Ascending aorta (tissue), 2 donors: ENCODE measurements around the gene LYRM7. TPM values are rescaled to one million over a fixed set of nuclear protein-coding genes. Genes with fewer than 3 reads are reported as not detected.

ENCODE experiments used
- DNase-seq, 2 donors: peaks; one replicate each; pipeline ENCODE4 v3.0.0-alpha.2; 2019; ENCODE audit warnings: low spot score in 2 of 2
- H3K27ac ChIP-seq, 2 donors: fragments of 200-600 bp; sonication (generic); one replicate each; pipeline ENCODE4 v1.5.1; 2016 to 2017; ENCODE audit warnings: mild to moderate bottlenecking in 1 of 2
- H3K27me3 ChIP-seq: fragments of 200-600 bp; sonication (generic); one replicate; pipeline ENCODE4 v1.5.1; 2017
- H3K36me3 ChIP-seq, 2 donors: fragments of 200-600 bp; sonication (generic); one replicate each; pipeline ENCODE4 v1.5.1; 2016
- H3K4me1 ChIP-seq, 2 donors: fragments of 200-600 bp; sonication (generic); one replicate each; pipeline ENCODE4 v1.5.1; 2016 to 2017; ENCODE audit warnings: mild to moderate bottlenecking in 1 of 2
- H3K4me3 ChIP-seq, 2 donors: fragments of 200-600 bp; sonication (generic); one replicate each; pipeline ENCODE4 v1.5.1; 2016 to 2017; ENCODE audit warnings: mild to moderate bottlenecking in 1 of 2
- H3K9me3 ChIP-seq, 2 donors: fragments of 200-600 bp; sonication (generic); one replicate each; pipeline ENCODE4 v1.5.1; 2016
- intact Hi-C: fragments of 100-400 bp; cut with DNase I; formaldehyde crosslinking; loops from one replicate; pipeline ENCODE4 v1.15.1; 2023
- total RNA-seq: library from RNA; depleted of rRNA; stranded (reverse); fragments of >200 nt; gene quantifications from one replicate; pipeline ENCODE4 v1.1.0, GENCODE V29; 2016
- TF ChIP-seq, protein P1 (sequence below), 3 experiments: fragments of 200-600 bp in 2 of 3; fragments of 450-650 bp in 1 of 3; sonication (generic) in 2 of 3; IDR thresholded peaks; one replicate each; pipeline ENCODE4 v1.5.1; 2016 to 2019; ENCODE audit warnings: antibody characterized with exemption in 3 of 3, mild to moderate bottlenecking in 1 of 3, moderate library complexity in 1 of 3

LYRM7 gene
- total RNA-seq, 1 donor from 2014 or later, result 0.32 TPM

DNA sequence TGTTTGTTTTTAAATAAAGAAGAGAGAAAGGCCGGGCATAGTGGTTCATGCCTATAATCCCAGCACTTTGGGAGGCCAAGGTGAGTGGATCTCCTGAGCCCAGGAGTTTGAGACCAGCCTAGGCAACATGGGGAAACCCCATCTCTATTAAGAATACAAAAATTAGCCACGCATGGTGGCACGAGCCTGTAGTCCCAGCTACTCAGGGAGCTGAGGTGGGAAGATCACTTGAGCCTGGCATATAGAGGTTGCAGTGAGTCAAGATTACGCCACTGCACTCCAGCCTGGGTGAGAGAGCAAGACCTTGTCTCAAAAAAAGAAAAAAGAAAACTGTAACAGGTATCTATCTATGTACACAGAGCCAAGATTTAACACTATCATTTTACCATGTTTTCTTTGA is 58.9 kb downstream of the LYRM7 start:
- TF ChIP-seq, protein P1, sequence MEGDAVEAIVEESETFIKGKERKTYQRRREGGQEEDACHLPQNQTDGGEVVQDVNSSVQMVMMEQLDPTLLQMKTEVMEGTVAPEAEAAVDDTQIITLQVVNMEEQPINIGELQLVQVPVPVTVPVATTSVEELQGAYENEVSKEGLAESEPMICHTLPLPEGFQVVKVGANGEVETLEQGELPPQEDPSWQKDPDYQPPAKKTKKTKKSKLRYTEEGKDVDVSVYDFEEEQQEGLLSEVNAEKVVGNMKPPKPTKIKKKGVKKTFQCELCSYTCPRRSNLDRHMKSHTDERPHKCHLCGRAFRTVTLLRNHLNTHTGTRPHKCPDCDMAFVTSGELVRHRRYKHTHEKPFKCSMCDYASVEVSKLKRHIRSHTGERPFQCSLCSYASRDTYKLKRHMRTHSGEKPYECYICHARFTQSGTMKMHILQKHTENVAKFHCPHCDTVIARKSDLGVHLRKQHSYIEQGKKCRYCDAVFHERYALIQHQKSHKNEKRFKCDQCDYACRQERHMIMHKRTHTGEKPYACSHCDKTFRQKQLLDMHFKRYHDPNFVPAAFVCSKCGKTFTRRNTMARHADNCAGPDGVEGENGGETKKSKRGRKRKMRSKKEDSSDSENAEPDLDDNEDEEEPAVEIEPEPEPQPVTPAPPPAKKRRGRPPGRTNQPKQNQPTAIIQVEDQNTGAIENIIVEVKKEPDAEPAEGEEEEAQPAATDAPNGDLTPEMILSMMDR (IDR thresholded peaks at IDR 0.05), result no peak
- no peak for DNase-seq
- Histone ChIP-seq H3K9me3 (no peaks in the 10 kb centered on the region), H3K27ac (no peak overlapping the region), H3K4me1 (no peaks in the 10 kb centered on the region), H3K36me3 (no peaks in the 10 kb centered on the region), H3K27me3 (no peaks in the 10 kb centered on the region), H3K4me3 (no peak overlapping the region)
- intact Hi-C loops, result no loop called here

DNA sequence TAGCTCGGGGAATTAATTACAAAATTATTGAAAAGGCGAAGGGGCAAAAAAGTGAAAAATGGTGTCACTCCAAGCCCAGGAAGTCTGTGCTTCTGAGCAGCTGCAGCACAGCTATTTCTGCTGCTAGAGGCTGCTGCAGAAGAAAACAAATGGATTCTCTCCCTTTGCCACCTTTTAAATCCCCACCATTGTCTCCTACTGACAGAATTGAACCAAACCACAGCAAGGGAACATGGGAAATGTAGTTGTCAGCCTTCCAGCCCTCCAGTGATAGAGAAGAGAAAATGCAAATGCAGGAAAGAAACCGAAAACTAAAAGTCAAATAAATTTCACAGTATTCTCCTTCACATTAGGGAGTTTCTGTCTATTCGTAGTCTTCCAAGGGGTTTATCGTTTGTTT is 59.7 kb downstream of the LYRM7 start:
- Histone ChIP-seq H3K36me3 (no peaks in the 10 kb centered on the region), H3K4me3 (no peak overlapping the region), H3K27me3 (no peaks in the 10 kb centered on the region), H3K27ac (no peak overlapping the region), H3K9me3 (no peaks in the 10 kb centered on the region), H3K4me1 (no peaks in the 10 kb centered on the region)
- no peak for DNase-seq
- TF ChIP-seq, protein P1 (IDR thresholded peaks at IDR 0.05), result no peak
- intact Hi-C loops, result no loop called here

DNA sequence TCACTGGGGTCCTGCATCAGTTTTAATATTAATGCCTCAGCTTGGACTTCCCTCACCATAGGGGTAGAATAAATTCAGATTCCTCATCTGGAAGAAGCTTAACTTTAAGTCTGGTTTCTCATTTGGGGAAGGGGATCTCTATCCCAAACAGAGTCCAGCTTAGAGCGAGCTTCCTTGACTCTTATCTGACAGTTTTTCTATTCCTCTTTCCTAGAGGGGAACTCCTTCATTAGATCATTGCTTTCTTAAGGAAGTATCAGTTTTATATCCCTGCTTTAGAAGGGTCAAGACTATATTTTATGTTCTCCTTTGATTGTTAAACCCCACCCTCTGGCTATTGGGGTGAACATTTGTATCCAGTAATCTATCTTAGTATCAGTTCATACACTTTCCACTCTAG is 68.9 kb downstream of the LYRM7 start:
- Histone ChIP-seq H3K36me3 (no peaks in the 10 kb centered on the region), H3K9me3 (no peaks in the 10 kb centered on the region), H3K4me3 (no peak overlapping the region), H3K27me3 (no peaks in the 10 kb centered on the region), H3K27ac (no peak overlapping the region), H3K4me1 (no peaks in the 10 kb centered on the region)
- DNase-seq, result no peak
- TF ChIP-seq, protein P1 (IDR thresholded peaks at IDR 0.05), result no peak
- intact Hi-C loops, result no loop called here

DNA sequence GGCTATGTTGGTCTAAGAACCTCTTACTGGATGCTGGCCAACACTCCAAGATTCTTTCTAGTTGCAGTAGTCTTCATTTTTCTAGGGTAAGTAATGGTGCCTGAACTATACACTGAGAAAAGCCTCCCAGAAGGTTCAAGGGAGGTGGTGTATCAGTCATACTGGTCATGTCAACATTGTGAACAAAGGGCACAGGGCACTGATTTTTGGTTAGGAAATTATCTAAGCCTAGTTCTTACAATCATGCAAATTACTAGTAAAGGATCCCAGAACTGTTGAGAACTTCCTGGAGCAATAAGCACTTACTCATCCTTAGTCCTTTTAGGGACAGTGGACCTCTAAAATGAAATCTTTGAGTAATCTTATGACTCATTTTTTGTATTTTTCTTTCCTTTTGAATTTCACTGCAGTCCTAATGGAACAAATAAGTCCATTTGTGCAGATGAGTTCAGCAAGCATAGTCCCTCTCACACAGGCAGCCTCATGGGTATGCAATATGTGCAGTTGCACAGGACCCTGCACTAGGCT is 72.0 kb downstream of the LYRM7 start:
- intact Hi-C loops, result no loop called here
- Histone ChIP-seq H3K27ac (no peak overlapping the region), H3K9me3 (peaks cover 0 to 17% of the 10 kb centered on the region in 2 donors), H3K27me3 (no peaks in the 10 kb centered on the region), H3K36me3 (no peaks in the 10 kb centered on the region), H3K4me3 (no peak overlapping the region), H3K4me1 (no peaks in the 10 kb centered on the region)
- TF ChIP-seq, protein P1 (IDR thresholded peaks at IDR 0.05), result no peak
- no peak for DNase-seq

DNA sequence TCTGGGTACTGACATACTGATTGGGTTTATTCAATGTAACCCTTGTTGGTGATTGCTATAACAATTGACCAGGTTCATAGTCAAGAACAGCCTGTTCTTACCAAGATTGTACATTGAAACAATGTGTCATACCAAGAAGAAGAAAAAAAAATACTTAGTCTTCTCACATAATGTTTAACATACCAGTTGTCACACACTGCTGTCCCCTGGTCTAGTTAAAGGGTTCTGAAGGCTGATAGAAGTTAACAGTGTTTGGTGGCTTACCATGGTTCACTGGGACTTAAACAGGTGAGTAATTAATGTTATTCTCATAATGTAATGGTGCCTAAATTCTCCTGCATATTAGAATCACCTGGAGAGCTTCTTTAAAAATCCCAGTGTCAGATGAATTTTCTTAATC is 74.6 kb downstream of the LYRM7 start:
- TF ChIP-seq, protein P1 (IDR thresholded peaks at IDR 0.05), result no peak
- Histone ChIP-seq H3K4me1 (no peaks in the 10 kb centered on the region), H3K27ac (no peak overlapping the region), H3K36me3 (no peaks in the 10 kb centered on the region), H3K9me3 (peaks cover 0 to 17% of the 10 kb centered on the region in 2 donors), H3K27me3 (no peaks in the 10 kb centered on the region), H3K4me3 (no peak overlapping the region)
- no peak for DNase-seq
- intact Hi-C loops, result no loop called here

DNA sequence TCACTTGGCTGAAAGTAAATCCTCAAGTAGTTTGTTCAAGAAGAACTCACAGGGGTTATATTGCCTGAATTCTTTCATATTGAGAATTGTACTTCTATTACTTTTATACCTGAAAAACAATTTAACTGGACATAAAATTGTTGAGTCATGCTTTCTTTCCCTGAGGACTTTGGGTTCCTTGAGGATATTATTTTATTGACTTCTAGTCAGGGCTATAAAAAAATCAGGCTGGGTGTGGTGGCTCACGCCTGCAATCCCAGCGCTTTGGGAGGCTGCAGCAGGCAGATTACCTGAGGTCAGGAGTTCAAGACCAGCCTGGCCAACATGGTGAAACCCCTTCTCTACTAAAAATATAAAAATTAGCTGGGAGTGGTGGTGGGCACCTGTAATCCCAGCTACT is 75.2 kb downstream of the LYRM7 start:
- no peak for DNase-seq

More for the DNA sequence above, 75.2 kb downstream of the LYRM7 start:
- Histone ChIP-seq H3K27ac (no peak overlapping the region), H3K4me3 (no peak overlapping the region), H3K27me3 (no peaks in the 10 kb centered on the region), H3K4me1 (no peaks in the 10 kb centered on the region), H3K9me3 (peaks cover 0 to 17% of the 10 kb centered on the region in 2 donors), H3K36me3 (no peaks in the 10 kb centered on the region)
- TF ChIP-seq, protein P1 (IDR thresholded peaks at IDR 0.05), result no peak
- intact Hi-C loops, result no loop called here
